ENCODE measurements around the gene WDR72.

WDR72 gene

GRCh38 chr15:53658827-53659555 lies 100.5 kb downstream of the WDR72 start:
- H3K4me3 ChIP-seq (ENCODE audit: low read length) = no peak overlapping the region
- H3K4me2 ChIP-seq (ENCODE audit: low read length) = no peak overlapping the region
- no peaks in the 10 kb centered on the region for H3K36me3 ChIP-seq (ENCODE audit: control insufficient read depth, low read length)
- TF ChIP-seq EZH2phosphoT487 (IDR thresholded peaks at IDR 0.05; ENCODE audit: borderline replicate concordance, low read length) = no peak
- no peak for TF ChIP-seq CTCF (IDR thresholded peaks at IDR 0.05; ENCODE audit: low read depth, low read length, poor library complexity, severe bottlenecking)
- no peaks in the 10 kb centered on the region for H3K27me3 ChIP-seq (ENCODE audit: control insufficient read depth, low read length)
- no peaks in the 10 kb centered on the region for H3K79me2 ChIP-seq (ENCODE audit: control insufficient read depth, low read length)
- no peaks in the 10 kb centered on the region for H3F3A ChIP-seq (ENCODE audit: control insufficient read depth, insufficient read depth)
- no peaks in the 10 kb centered on the region for H3K4me1 ChIP-seq (ENCODE audit: control insufficient read depth, low read length)
- no peak overlapping the region for H3K27ac ChIP-seq (ENCODE audit: low read depth, low read length)
- no peaks in the 10 kb centered on the region for H4K20me1 ChIP-seq (ENCODE audit: control insufficient read depth, insufficient read depth, low read depth, low read length)
- H3K9me2 ChIP-seq (replicated peaks; ENCODE audit: control insufficient read depth, low read length) = no peaks in the 10 kb centered on the region
- no peaks in the 10 kb centered on the region for H3K9me3 ChIP-seq (ENCODE audit: control insufficient read depth, insufficient read depth, low read length)

- H3F3A ChIP-seq (ENCODE audit: control insufficient read depth, insufficient read depth) = no peaks in the 10 kb centered on the region
- H3K27me3 ChIP-seq (ENCODE audit: control insufficient read depth, low read length) = no peaks in the 10 kb centered on the region
- H3K9me3 ChIP-seq (ENCODE audit: control insufficient read depth, insufficient read depth, low read length) = no peaks in the 10 kb centered on the region
- H3K4me2 ChIP-seq (ENCODE audit: low read length) = no peak overlapping the region
- no peaks in the 10 kb centered on the region for H3K4me1 ChIP-seq (ENCODE audit: control insufficient read depth, low read length)
- H3K79me2 ChIP-seq (ENCODE audit: control insufficient read depth, low read length) = no peaks in the 10 kb centered on the region
- H4K20me1 ChIP-seq (ENCODE audit: control insufficient read depth, insufficient read depth, low read depth, low read length) = no peaks in the 10 kb centered on the region
- H3K9me2 ChIP-seq (replicated peaks; ENCODE audit: control insufficient read depth, low read length) = no peaks in the 10 kb centered on the region
- TF ChIP-seq CTCF (IDR thresholded peaks at IDR 0.05; ENCODE audit: low read depth, low read length, poor library complexity, severe bottlenecking) (no peak), EZH2phosphoT487 (IDR thresholded peaks at IDR 0.05; ENCODE audit: borderline replicate concordance, low read length) (no peak)
- no peak overlapping the region for H3K4me3 ChIP-seq (ENCODE audit: low read length)
- H3K27ac ChIP-seq (ENCODE audit: low read depth, low read length) = no peak overlapping the region
- H3K36me3 ChIP-seq (ENCODE audit: control insufficient read depth, low read length) = no peaks in the 10 kb centered on the region
Measured at GRCh38 chr15:53658255-53658654, 101.2 kb downstream of the WDR72 start.

- no peaks in the 10 kb centered on the region for H3K4me1 ChIP-seq (ENCODE audit: control insufficient read depth, low read length)
- H3K4me3 ChIP-seq (ENCODE audit: low read length) = no peak overlapping the region
- no peaks in the 10 kb centered on the region for H3K79me2 ChIP-seq (ENCODE audit: control insufficient read depth, low read length)
- H3K27me3 ChIP-seq (ENCODE audit: control insufficient read depth, low read length) = no peaks in the 10 kb centered on the region
- no peaks in the 10 kb centered on the region for H3K9me2 ChIP-seq (replicated peaks; ENCODE audit: control insufficient read depth, low read length)
- no peaks in the 10 kb centered on the region for H4K20me1 ChIP-seq (ENCODE audit: control insufficient read depth, insufficient read depth, low read depth, low read length)
- H3K36me3 ChIP-seq (ENCODE audit: control insufficient read depth, low read length) = no peaks in the 10 kb centered on the region
- no peaks in the 10 kb centered on the region for H3F3A ChIP-seq (ENCODE audit: control insufficient read depth, insufficient read depth)
- no peak overlapping the region for H3K27ac ChIP-seq (ENCODE audit: low read depth, low read length)
- no peak overlapping the region for H3K4me2 ChIP-seq (ENCODE audit: low read length)
- TF ChIP-seq CTCF (IDR thresholded peaks at IDR 0.05; ENCODE audit: low read depth, low read length, poor library complexity, severe bottlenecking) = no peak
- TF ChIP-seq EZH2phosphoT487 (IDR thresholded peaks at IDR 0.05; ENCODE audit: borderline replicate concordance, low read length) = no peak
- no peaks in the 10 kb centered on the region for H3K9me3 ChIP-seq (ENCODE audit: control insufficient read depth, insufficient read depth, low read length)
Measured at GRCh38 chr15:53648934-53649333, 110.5 kb downstream of the WDR72 start.
